Activated gamma-delta T cell treated with Interleukin-2 at 50 U/mL for 16 hours (primary cell): ENCODE data around the gene CTDSPL.

ENCODE experiments used
- DNase-seq: peaks from one replicate; pipeline ENCODE4 v3.0.0-alpha.2; 2020

Gene CTDSPL

GRCh38 chr3:37920156-37920699 is 58.5 kb downstream of the CTDSPL start:
- DNase-seq: no peak

DNA sequence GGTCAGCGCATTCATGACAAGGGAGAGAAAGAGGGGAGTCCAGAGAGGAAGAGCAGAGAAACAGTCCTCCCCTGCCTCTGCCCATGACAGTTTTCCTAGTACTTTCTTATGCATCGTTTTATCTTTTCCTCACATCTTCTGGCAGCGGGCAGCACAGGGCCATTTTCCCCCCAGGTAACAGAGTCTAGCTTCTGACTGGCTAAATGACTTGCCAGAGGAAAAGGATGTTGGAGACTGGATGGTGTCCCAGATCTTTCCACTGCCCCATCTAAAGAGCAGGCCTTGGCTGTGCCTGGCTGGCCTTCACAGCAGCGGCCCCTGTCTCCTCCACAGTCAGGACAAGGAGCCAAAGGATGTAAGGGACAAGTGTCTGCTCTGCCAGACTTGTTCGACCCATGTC is 59.3 kb downstream of the CTDSPL start:
- DNase-seq: no peak

- no peak for DNase-seq
Measured at GRCh38 chr3:37922721-37923568, 61.3 kb downstream of the CTDSPL start.

DNA sequence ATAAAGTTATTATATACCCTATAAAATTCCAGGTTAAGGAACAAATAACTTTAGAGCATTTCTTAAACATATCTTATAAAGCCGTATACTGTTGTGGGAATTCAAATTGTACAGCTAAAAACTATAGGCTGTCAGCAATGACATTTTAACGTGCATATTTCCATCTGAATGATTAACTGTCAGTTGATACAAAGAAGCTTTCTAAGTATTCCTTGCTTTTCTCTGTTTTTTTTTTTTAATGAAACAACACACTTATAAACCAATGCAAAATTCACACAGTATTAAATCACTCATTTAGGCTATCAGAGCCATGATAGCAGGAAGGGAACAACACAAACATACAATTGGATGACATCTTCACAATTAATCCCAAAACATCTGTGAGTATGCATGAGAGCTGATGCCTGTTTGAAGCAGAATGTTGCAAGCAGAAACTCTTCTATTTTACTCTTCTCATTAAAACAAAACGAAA is 61.9 kb downstream of the CTDSPL start:
- no peak for DNase-seq

- no peak for DNase-seq
Measured at GRCh38 chr3:37924453-37924852, 62.8 kb downstream of the CTDSPL start.

DNA sequence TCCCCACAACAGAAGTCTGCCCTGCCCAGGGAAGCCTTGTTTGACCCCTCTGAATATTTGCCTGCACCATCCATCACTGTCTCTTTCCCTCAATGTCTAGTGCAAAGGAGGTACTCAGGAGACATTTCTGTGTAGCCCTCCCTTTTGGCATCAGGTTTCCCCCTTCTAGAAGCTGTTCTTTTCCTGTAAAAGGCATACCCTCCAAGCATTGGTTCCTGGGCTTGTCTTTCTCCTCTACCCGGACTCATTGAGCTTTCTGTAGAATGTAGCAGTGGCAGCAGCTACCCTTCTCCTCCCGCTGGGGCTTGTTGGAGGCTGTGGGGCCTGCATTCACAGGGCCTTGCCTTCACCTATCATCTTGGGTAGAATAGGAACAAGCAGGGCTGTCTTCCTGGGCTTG is 63.5 kb downstream of the CTDSPL start:
- DNase-seq: no peak

GRCh38 chr3:37926611-37927010 is 64.9 kb downstream of the CTDSPL start:
- DNase-seq: no peak

- DNase-seq: no peak
Measured at GRCh38 chr3:37930495-37930894, 68.8 kb downstream of the CTDSPL start.

- DNase-seq: no peak
Measured at GRCh38 chr3:37932505-37932904, 70.8 kb downstream of the CTDSPL start.

DNA sequence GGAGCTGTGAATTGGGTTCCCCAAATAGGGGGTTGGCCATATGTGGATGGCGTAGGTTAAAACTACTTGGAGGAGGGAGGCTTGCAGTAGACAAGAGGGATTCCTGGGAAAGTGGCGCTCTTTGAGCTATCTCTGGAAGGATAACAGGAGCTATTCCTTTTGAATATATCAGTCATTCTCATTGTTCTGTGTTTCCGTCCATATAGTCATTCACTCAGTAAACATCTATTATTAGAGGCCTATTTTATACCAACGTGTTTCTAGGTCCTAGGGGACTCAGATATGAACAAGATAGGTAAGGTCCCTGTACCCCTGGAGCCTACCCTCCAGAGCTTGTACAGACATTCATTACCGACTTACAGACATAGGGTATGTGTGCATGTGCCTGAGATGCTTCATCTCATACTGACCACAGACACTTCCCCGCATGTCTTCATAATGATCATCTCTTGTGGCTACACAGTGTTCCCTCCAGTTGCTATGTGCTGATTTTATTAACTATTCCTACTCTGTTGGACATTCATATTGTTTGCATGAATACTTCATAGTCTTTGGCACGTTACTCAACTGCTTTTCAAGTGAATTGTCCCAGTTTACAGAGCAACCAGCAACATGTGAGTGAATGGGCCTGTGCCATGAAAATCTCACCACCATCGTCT is 73.1 kb downstream of the CTDSPL start:
- no peak for DNase-seq

GRCh38 chr3:37935290-37935668 is 73.6 kb downstream of the CTDSPL start:
- DNase-seq: no peak

- DNase-seq: no peak
Measured at GRCh38 chr3:37935756-37936666, 74.3 kb downstream of the CTDSPL start.

DNA sequence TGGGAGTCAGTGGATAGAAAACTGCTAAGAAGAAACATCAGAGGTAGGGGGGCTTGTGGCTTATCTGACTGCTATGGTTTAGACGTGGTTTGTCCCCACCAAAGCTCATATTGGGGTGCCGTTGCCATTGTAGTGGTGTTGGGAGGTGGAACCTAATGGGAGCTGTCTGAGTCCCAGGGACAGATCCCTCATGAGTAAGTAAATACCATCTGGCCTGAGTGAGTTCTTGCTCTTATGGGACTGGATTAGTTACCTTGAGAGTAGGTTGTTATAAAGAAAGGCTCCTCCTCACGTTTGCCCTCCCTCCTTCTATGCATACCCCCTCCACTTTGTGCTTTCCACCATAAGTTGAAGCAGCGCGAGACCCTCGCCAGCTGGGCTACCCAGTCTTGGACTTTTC is 75.5 kb downstream of the CTDSPL start:
- DNase-seq: no peak

GRCh38 chr3:37938011-37938410 is 76.3 kb downstream of the CTDSPL start:
- DNase-seq: no peak

GRCh38 chr3:37940242-37940908 is 78.7 kb downstream of the CTDSPL start:
- no peak for DNase-seq

GRCh38 chr3:37941608-37942508 is 80.2 kb downstream of the CTDSPL start:
- DNase-seq: no peak

- DNase-seq: no peak
Measured at GRCh38 chr3:37942646-37943045, 81.0 kb downstream of the CTDSPL start.

GRCh38 chr3:37943126-37943525 is 81.4 kb downstream of the CTDSPL start:
- DNase-seq: no peak

GRCh38 chr3:37943631-37944314 is 82.1 kb downstream of the CTDSPL start:
- DNase-seq: no peak

DNA sequence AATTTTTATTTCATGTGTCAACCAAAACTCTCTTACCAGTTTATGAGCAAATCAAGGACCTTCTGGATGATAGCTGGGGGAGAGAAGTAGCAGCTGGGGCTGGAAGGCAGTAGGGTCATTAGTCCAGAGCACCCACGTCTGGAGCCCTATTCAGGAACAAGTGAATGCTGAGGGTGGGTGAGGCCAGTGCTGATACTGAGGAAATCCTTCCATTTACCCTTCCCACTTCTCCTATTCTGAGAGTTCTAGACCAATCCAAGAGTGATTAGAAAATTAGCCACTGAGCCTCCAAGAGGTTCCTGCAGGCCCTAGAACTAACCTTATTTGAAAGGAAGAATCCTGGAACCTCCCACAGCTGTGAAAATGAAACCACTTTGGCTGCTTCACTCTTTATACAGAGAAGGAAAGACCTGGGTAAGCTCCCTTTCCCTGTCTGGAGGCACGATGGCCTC is 82.7 kb downstream of the CTDSPL start:
- no peak for DNase-seq
